GM18505 (cell line): ENCODE data around the gene PRR33.
A peak's percentile ranks its signal among the peaks of the same experiment; 100 is the strongest.

Source experiments
- ATAC-seq: cut with Tn5 transposase; IDR thresholded peaks from one replicate; pipeline ENCODE4 v1.9.1; 2021; ENCODE audit not compliant: unreplicated experiment
- POLR2A ChIP-seq: IDR thresholded peaks from 4 replicates; pipeline ENCODE4 v1.6.1; 2011; ENCODE audit warnings: borderline replicate concordance; ENCODE audit not compliant: insufficient read depth, insufficient read length; ENCODE audit errors: extremely low read depth

Gene PRR33

GRCh38 chr11:1866226-1866625 is 25.5 kb downstream of the PRR33 start:
- no peak for ATAC-seq
- TF ChIP-seq POLR2A, result no peak

GRCh38 chr11:1864831-1865665 is 26.6 kb downstream of the PRR33 start:
- ATAC-seq, result no peak
- TF ChIP-seq POLR2A, result peak; percentile 25

GRCh38 chr11:1864231-1864630 is 27.5 kb downstream of the PRR33 start:
- no peak for TF ChIP-seq POLR2A
- no peak for ATAC-seq

- no peak for ATAC-seq
- no peak for TF ChIP-seq POLR2A
Observed at GRCh38 chr11:1863352-1864216, 28.1 kb downstream of the PRR33 start.

- no peak for ATAC-seq
- TF ChIP-seq POLR2A, result no peak
Observed at GRCh38 chr11:1862588-1863351, 28.9 kb downstream of the PRR33 start.

GRCh38 chr11:1861435-1862411 is 30.0 kb downstream of the PRR33 start:
- no peak for ATAC-seq

GRCh38 chr11:1860108-1860507 is 31.6 kb downstream of the PRR33 start:
- no peak for TF ChIP-seq POLR2A
- no peak for ATAC-seq

More at GRCh38 chr11:1861435-1862411, 30.0 kb downstream of the PRR33 start:
- no peak for TF ChIP-seq POLR2A

GRCh38 chr11:1859004-1859403 is 32.7 kb downstream of the PRR33 start:
- ATAC-seq, result no peak
- no peak for TF ChIP-seq POLR2A

GRCh38 chr11:1858576-1858975 is 33.1 kb downstream of the PRR33 start:
- no peak for TF ChIP-seq POLR2A
- ATAC-seq, result no peak

- ATAC-seq, result no peak
- TF ChIP-seq POLR2A, result no peak
Observed at GRCh38 chr11:1858154-1858553, 33.5 kb downstream of the PRR33 start.

GRCh38 chr11:1857064-1857463 is 34.6 kb downstream of the PRR33 start:
- ATAC-seq, result no peak
- no peak for TF ChIP-seq POLR2A
